HG03342 (cell line): Measurements from ENCODE around the gene CORIN.

Experiments
- ATAC-seq: cut with Tn5 transposase; IDR thresholded peaks from one replicate; pipeline ENCODE4 v1.9.1; 2021; ENCODE audit warnings: mild to moderate bottlenecking, moderate library complexity; ENCODE audit not compliant: unreplicated experiment

The CORIN gene

DNA sequence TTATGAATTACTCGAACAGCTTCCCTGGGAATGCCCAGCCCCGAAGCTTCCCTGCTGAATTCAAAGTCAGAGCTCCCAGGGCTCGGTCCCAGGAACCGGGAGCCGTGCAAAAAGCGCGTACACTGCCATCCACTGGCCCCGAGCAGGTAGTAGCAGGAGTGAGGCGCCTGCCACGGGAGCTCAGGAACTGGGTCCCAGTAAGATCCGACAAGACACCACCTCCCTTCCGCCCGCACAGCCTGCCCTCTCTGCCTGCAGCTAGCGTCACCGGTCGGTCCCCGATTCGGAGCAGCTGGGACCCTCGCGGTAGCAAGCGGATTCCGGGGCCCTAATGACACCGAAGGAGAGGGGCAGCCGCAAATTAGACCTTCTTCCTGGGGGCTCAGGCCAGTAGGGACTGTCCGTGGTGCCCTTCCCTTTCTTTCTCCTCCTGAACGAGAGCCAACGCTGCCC, 1.2 kb downstream of the CORIN start:
- peak; percentile 63 for ATAC-seq

DNA sequence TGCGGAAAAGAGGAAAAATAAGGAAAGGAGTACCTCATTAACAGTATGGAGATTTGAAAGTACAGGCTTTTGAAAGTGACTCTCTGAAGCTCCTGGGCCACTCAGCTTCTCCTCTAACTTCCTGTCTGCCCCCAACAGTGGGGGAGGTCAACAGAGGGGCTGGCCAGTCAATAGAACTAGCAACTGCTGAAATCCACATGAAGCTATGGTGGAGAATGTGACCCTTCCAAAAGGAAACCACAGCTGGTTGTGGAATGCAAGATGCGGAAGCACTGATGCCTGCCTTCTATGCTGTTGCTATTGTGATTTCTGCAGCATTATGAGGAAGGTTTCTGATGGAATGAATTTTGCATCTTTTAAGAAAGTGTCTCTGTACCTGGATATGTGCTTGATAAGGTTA, 2.4 kb downstream of the CORIN start:
- no peak for ATAC-seq

DNA sequence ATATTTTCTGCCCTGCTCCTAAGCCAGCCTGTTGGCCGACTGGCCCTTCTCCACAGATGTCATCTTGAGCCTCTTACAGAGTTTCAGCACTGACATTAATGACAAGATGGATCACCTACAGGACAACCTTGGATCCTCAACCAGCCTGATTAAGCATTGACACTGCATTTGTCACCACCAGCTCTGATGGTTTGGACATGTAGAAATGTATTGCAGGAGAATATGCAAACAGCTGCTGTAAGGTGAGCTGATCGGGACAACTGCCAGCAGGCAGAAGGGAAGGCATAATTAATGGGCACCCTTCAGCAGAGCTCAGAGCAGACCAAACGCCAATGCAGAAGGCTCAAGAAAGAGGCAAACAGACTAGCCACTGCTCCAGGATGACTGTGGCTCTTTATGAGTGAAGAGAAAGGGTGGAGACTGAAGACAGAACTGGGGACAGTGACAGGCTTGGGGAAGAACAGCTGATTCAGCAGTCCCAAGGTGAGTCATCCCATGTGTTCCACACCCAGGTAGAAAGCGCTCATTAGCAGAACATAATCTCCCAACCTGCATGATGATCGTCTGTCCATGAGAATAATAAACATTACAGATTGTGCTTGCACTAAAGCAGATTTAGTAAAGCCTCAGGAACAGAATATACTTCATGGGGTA, 6.7 kb downstream of the CORIN start:
- no peak for ATAC-seq

DNA sequence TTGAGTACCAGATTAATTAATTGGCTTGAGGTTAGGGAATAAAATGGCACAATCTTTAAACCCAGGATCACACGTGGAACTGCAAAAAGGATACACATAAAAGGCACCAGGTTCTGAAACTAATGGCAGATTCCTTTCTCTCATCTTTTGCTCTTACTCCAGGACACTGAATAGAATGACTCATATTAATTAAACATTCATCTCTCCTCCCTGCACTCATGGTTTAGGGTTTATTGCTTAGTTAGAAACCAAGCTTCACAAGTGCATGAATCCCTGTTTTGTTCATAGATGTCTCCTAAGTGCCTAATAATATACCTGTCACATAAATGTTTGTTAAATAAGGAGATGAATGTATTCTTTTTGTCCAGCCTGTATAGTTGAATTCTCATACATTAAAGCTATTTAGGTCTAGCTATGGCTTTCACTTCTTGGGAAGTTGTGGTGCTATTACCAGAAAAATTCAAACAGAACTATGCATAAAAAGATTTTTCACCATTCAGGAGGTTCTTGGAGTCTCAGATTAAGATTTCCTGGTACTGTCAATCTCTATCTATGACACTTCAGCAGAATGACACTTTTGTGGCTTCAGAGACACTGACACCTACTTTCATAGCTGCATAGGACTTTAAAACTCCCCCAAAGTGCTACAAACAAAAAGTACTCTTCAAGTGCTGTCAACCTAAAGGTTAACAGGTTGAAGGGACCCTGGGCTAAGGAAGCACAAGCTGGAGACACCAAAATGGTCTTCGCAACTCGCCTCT, 7.4 kb downstream of the CORIN start:
- no peak for ATAC-seq

DNA sequence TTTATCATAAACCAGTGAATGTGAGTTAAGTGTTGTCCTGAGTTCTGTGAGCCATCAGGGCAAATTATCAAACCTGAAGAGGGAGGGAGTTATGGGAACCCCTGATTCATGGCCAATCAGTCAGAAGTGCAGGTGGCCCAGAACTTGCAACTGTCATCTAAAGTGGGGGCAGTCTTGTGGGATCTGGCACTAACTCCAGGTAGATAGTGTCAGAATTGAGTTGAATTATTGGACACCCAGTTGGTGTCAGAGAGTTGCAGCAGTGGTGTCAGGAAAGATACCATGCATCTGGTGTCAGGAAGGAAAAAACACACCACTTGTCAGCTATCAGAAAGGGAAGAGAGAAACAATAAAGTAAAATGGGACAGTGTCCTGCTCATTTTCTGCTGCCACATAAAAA, 8.4 kb downstream of the CORIN start:
- no peak for ATAC-seq

DNA sequence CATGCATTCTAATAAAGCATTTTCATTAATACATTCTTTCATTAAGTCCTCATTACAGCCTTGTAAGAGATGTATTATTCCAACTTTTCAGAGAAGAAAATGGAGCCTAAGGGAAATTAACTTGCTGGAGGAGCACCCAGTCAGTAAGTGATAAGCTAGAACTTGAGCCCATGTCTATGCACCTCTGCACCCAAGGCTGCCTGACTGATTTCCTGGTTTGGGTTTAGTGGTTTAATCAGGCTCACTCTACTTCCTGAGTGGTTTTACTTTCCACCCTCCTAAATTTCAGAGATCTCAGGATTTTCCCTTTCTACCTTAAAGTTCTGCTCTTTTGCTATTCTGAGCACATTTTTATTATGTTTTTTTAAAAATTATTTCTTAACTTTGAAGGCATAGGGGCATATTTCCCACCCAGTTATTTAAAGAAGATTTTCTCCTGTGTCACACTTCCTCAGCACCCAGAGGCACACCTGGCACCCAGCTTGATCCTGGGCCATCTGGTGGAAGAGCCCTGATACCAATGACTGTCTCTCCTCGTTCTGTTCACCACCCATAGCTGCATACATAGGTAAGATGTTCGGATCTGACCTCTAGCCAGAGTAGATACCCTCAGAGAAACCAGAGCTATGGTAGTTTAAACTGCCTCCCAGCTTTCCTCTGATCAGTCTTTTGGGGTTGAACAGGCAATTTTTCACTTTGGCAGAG, 10.4 kb downstream of the CORIN start:
- ATAC-seq: no peak

DNA sequence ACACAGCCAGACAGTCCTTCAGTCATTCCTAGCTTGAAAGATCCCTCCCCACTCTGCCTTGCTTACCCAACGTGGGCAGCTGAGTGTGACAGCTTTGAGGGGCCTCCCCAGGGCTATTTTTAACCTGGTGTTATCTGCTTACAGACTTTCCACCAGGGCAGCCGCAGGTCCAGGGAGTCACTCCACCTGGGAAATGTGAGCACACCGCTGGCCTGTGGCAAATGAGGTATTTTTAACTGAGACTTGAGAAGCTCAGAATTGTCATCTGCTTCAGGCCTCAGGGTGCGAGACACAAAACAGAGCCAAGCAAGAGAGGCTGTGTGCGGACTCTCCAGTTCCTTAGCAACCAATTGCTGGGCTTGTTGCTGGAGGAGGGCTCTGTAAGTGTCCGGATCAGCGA, 13.0 kb downstream of the CORIN start:
- peak; percentile 71 for ATAC-seq

DNA sequence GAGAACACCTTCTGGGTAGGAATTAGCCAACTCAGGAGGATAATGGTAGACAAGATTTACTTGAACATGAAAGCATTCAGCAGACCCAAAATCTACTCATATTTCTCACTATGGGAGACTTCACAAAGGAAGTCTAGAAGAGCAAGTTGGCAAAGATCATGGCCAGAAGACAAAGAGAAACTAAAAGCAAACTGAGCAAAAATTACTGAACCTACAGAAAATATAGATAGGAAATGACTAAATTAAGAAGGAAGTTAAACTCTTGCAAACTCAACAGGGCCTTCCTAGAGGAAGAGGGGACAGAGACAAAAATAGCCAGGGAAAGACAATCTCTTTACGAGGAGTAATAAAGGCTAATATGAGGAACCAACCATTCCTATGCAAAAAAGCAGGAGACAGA, 18.7 kb downstream of the CORIN start:
- no peak for ATAC-seq

DNA sequence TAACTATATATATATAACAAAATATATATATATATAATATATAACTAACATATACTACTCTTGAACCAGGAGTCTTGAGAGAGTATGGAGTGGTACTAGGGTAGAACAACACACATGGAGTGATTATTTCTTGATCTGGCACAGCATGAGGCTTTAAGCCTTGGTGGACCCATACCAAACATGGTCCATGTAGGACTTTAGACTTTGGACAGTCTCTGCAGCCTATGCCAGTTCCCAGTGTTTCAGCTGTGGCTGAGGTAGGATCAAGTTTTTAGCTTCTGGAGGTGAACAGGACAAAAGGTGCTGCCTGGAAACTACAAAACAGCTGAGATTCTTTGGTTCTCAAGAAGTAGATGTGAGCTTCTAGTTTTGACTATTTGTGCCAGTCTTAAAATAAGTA, 20.6 kb downstream of the CORIN start:
- no peak for ATAC-seq

DNA sequence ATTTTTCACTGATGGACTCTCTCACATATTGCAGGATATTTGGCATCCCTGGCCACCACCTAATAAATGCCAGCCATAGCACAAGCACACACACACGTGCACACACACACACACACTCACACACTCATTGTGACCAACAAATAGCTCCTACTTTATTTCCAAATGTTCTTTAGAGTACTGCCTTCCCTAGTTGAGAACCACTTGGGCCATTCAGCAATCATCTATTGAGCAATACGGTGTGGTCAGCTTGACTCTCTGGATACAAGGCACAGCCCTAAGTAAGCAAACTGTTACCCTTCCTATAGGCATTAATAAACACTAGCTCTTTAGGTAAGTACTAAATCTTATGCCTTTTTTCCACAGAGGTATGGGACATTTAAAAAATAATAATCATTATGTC, 21.1 kb downstream of the CORIN start:
- no peak for ATAC-seq

DNA sequence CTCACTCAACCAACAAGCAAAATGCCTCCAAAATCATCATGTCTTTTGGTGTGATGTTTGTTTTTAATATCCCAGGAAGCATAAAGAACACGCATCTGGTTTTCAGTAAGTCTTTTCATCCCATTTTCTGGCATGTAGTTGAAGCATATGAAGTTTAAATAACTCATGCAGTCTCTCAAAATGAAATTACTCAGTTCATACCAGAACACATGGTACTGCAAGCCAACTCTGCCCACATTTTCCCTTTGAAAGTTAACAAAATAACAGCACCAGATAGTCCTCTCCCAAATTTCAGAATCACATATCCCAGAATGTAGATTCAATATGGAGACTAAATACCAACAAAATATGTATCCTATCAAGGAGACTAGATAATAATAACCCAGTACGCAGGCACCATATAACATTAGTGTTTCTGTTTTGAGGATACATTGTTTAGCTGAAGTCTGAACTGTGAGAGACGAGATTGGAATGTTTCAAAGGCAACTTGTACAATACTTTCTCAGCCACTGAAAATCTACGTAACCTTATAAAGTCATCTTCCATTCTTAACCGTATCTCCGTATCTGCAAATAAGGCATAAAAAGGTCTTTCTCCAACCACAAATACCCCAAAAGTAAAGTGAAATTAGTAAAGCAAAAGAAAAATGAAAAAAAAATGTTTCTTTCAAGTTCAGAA, 23.1 kb downstream of the CORIN start:
- ATAC-seq: no peak

DNA sequence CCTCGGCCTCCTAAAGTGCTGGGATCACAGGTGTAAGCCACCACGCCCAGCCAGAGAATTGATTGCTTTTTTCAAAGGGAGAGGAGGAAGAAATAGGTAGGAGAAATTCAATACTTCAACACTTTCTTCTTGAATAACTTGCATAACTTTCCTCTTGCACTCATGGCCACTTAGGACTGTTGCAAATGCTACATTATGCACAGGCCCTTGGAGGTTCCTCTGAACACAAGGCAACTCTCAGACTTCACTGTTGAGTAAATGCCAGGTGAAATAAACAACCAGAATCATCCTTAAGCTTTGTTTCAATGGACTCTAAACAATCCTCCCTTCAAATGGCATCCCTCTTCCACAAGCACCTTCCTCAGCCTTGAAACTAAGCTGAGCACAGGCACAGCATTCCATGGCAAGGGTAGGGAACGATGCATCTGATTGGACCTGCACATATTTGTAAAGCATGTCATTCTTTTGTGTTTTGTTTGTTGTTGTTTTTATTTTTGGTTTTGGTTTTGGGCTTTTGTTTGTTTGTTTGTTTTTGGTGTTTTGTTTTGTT, 28.1 kb downstream of the CORIN start:
- ATAC-seq: no peak

DNA sequence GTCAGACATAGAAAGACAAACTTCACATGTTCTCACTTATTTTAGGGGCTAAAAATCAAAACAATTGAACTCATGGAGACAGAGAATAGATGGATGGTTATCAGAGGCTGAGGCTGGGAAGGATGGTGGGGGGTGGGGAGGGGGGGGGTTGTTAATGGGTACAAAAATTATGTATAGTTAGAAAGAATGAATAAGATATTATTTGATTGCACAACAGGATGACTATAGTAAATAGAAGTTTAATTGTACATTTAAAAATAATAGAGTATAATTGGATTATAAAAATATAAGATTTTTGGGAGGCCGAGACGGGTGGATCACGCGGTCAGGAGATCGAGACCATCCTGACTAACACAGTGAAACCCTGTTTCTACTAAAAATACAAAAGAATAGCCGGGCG, 33.3 kb downstream of the CORIN start:
- ATAC-seq: no peak

DNA sequence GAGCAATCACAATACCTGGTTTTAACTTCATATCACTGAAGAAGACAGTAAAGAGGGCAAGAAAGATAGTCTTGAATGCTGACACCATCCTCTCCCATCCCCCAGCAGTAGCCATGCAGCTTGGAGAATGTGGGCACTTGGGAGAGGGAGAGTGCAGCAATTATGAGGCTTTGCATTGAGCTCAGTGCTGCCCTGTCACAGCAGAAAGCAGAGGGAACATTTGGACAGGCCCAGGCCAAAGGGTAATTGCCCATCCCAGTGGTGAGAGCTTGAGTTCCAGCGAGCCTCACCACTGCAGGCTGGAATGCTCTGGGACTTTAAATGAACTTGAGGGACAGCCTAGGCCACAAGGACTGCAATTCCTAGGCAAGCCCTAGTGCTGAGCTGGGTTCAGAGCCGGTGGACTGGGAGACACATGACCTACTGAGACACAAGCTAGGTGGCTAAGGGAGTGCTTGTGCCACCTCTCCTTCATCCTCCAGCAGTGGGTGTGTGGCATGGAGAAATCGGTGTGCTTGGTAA, 36.3 kb downstream of the CORIN start:
- ATAC-seq: no peak

DNA sequence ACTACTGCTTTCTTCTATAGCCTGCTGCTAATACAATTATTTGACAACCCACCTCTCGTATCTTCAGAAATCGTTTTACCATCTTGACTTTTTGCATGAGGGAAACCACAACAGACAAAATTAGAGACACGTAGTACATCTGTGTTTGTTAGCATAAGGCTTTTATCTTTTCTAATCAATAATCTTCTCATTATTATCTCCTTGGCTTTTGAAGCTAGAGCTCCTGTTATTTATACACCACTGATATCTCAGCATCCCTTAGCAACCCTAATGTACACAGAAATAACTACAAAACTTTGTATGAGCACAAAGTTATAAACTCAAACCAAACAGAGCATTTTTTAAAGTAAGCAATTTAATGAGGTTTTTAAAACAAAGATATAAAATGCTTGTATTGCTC, 39.7 kb downstream of the CORIN start:
- ATAC-seq: no peak

DNA sequence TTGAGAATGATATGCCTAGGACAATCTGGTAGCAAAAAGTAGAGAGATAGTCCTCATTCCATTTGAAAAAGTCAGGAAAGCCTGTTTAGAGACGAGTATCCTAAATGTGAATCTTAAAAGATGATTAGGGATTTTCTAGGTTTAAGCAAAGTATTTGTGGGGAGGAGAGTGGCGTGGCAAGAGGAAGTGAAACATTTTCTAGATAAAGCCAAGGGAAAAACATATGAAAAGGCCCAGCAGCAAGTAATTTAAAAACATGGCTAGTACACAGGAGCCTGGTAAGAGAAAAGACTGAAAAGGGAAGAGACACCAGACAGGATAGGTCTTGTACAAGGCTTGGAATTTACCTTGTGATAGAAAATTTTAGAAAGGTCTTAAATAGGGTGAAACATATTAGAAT, 45.9 kb downstream of the CORIN start:
- no peak for ATAC-seq

DNA sequence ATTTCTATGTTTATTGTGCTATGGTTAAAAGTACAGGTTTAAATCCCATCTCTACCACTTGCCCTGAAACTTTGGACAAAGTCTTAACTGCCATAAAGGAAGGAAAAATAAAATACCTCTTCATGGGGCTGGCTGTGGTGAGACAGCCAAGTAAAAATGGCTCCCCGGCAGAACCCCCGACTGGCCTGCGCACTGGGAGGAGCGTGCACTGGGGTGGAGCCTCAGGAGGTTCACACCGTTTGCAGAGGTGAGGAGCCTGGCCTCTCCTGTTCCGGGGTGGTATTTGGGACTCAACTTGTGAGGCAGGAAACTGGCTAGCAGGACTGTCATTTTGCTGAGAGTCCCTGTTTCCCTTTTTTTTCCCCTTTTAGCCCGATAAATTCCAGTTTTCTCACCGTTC, 47.8 kb downstream of the CORIN start:
- ATAC-seq: no peak

DNA sequence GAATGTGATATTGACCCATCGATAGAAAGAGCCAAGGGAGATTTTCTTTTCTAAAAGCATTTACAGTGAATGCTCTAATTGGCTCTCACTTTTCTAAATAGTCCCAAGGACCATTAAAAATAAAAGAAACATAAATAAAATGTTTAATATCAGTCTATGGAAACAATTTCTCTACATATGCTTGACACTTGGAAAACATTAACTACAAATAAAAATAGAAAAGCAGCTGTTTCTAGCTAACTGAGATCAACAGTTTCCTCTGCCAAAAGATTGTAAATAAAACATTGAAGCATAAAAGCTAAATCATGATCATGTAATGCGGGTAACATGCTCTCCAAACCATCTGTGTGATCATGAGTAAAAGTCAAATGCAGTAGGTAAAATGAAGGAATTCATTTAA, 49.7 kb downstream of the CORIN start:
- no peak for ATAC-seq

DNA sequence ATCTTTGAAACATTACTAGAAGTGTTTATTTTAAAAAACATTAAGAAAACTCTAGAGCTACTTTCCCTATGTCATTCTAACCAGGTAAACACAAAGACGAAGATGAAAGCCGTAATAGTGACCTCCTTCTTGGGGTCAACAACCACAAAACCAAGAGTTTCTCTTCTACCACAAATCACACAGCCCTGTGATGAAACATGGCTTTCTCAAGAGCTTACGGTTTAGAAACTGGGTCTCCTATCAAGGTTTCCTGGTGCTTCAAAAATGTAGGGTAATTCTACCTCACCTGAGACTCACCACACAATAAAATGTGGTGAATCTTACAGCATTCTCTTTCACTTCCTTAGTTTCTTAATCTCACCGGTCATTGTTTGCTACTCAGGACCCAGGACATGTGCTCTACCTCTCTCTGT, 50.9 kb downstream of the CORIN start:
- ATAC-seq: peak; percentile 84

DNA sequence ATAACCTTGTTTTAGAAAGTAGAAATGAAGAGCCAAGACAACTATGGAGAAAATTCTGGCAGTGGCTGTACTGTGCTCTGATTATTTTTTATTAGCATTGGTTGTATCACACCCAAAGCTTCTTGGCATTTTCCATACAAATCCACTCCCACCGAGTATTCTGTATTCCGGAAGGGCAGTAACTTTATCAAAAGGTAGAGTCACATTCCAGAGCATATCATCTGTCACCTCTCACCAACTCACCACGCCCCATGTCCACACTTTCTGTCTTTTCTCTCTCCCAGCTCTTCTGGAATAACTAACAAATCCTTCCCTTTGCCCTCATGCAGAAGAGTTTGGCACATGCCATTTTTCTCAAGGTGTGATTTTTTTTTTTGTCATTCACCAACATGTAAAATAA, 52.7 kb downstream of the CORIN start:
- no peak for ATAC-seq

DNA sequence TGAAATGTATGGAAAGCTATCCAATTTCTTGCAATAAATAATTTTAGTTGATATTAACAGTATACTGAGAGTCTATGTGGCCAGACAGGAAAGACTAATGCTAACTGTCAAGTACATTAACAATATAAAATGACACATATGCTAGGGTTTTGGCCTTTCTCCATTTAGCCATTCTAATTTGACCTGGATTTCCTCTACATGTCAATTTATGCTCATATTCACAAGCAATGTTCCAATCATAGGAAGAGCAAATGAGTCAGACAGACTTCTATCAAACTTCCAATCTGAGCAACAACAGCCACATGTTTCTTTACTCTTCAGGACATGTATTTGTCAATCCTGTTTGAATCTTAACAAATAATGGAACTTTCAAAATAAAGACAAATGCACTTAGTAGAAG, 53.6 kb downstream of the CORIN start:
- no peak for ATAC-seq
